Fibroblast of mammary gland (primary cell): ENCODE measurements around the gene SMAD6.
"Not testable (repeated sequence)": the region's sequence is repeated elsewhere in the genome, so short reads cannot be mapped to it uniquely, and the experiment has no call there.

ENCODE experiments used
- DNase-seq: peaks from one replicate; pipeline ENCODE4 v3.0.0-alpha.2; 2010; ENCODE audit warnings: low read depth
- H3K4me3 ChIP-seq: 2 replicates; pipeline ENCODE4 v1.5.1; 2011; ENCODE audit warnings: low read depth, mild to moderate bottlenecking, low read length, moderate library complexity; ENCODE audit not compliant: control insufficient read depth
- TF ChIP-seq, protein P1 (sequence below): conservative IDR thresholded peaks from 2 replicates; pipeline ENCODE4 v1.5.1; 2011; ENCODE audit warnings: low read depth, low read length, inconsistent platforms; ENCODE audit not compliant: control insufficient read depth, insufficient read depth

The SMAD6 gene

GRCh38 chr15:66827698-66828055, 125.6 kb downstream of the SMAD6 start:
- TF ChIP-seq, protein P1, sequence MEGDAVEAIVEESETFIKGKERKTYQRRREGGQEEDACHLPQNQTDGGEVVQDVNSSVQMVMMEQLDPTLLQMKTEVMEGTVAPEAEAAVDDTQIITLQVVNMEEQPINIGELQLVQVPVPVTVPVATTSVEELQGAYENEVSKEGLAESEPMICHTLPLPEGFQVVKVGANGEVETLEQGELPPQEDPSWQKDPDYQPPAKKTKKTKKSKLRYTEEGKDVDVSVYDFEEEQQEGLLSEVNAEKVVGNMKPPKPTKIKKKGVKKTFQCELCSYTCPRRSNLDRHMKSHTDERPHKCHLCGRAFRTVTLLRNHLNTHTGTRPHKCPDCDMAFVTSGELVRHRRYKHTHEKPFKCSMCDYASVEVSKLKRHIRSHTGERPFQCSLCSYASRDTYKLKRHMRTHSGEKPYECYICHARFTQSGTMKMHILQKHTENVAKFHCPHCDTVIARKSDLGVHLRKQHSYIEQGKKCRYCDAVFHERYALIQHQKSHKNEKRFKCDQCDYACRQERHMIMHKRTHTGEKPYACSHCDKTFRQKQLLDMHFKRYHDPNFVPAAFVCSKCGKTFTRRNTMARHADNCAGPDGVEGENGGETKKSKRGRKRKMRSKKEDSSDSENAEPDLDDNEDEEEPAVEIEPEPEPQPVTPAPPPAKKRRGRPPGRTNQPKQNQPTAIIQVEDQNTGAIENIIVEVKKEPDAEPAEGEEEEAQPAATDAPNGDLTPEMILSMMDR = no peak
- H3K4me3 ChIP-seq = no peak overlapping the region
- no peak for DNase-seq

DNA sequence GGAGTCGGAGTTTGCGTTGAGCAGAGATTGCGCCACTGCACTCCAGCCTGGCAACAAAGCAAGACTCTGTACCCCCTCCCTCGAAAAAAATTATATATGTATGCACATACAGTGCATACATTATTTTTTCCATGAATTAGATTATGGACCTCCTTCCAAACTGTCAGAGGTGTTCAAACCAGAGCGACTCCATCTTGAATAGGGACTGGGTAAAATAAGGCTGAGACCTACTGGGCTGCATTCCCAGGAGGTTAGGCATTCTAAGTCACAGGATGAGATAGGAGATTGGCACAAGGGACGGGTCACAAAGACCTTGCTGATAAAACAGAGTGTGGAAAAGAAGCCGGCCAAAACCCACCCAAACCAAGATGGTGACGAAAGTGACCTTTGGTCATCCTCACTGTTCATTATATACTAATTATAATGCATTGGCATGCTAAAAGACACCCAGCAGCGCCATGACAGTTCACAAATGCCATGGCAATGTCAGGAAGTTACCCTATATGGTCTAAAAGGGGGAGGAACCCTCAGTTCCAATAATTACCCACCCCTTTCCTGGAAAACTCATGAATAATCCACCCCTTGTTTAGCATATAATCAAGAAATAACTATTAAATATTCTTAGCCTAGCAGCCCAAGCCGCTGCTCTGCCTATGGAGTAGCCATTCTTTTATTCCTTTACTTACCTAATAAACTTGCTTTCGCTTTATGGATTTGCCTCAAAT, 126.9 kb downstream of the SMAD6 start:
- H3K4me3 ChIP-seq, DNase-seq: not testable (repeated sequence)

DNA sequence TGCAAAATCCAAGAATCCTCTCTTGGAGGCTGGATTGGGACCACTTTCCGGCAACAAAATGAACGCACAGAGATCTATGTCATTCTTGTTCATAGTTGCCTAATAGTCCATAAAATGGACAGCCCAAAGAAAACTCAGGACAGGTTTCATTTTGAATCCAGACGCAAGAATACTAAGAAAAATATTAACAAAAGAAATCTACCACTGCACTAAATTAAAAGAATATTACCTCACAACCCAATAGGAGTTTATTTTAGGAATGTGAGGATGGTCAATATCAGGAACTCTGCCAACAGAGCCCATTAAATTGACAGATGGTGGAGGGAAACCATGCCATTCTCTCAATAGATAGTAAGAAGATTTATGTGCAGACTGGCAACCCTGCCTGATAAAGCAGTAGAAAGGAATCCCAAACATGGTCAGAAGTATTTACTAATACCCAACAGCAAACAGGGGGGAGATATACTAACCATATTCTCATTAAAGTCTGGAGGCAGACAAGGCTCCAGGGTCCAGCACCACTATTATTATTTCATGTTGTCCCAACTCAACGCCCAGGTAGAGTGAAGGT, 127.6 kb downstream of the SMAD6 start:
- H3K4me3 ChIP-seq = no peak overlapping the region
- TF ChIP-seq, protein P1 = no peak
- DNase-seq = no peak

- H3K4me3 ChIP-seq = no peak overlapping the region
- peak; percentile 83 for DNase-seq
- TF ChIP-seq, protein P1 = no peak
These were observed 128.3 kb downstream of the SMAD6 start for GRCh38 chr15:66830358-66830757.

DNA sequence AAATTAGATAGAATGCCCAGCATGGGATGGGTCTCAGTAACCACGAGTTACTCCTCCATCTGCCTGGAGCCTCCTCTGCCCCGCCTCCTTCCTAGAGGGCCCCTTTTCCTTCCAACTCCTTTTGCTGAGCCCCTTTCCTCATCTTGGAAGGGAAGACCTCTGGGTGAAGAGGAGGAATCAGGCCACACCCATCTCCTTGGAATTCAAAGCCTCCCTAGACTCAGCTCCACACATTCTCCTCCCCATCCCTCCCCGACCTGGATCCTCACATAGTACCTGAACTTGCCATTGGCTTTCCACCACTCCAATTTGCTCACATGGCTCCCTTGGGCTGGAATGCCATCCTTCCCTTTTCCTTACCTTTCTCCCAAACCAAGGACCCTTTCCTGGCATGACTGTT, 128.8 kb downstream of the SMAD6 start:
- no peak for DNase-seq
- TF ChIP-seq, protein P1 = no peak
- H3K4me3 ChIP-seq = no peak overlapping the region

- no peak overlapping the region for H3K4me3 ChIP-seq
- no peak for DNase-seq
- TF ChIP-seq, protein P1 = no peak
These were observed 129.3 kb downstream of the SMAD6 start for GRCh38 chr15:66831289-66831688.

- H3K4me3 ChIP-seq = no peak overlapping the region
- TF ChIP-seq, protein P1 = no peak
- no peak for DNase-seq
These were observed 129.9 kb downstream of the SMAD6 start for GRCh38 chr15:66831801-66832390.
